Cardiac muscle cell (in vitro differentiated cells and primary cell): ENCODE measurements around the gene CD36. TPM values are rescaled to one million over a fixed set of nuclear protein-coding genes. Genes with fewer than 3 reads are reported as not detected.
A peak's percentile ranks its signal among the peaks of the same experiment; 100 is the strongest.

Experiments used
- DNase-seq, 2 donors: peaks; one replicate each; pipeline versions ENCODE4 v3.0.0 to v3.0.0-alpha.2; 2010 to 2017; ENCODE audit warnings: low read depth in 1 of 2, low spot score in 1 of 2
- H3K27ac ChIP-seq: fragments of 200-600 bp; sonication (generic); 2 replicates; pipeline ENCODE4 v1.5.1; 2016
- H3K27me3 ChIP-seq: fragments of 200-600 bp; sonication (generic); 2 replicates; pipeline ENCODE4 v1.6.0; 2016; ENCODE audit warnings: control low read depth
- H3K36me3 ChIP-seq: fragments of 200-600 bp; sonication (generic); 2 replicates; pipeline ENCODE4 v1.5.1; 2016; ENCODE audit warnings: control low read depth
- H3K4me1 ChIP-seq: fragments of 200-600 bp; sonication (generic); 2 replicates; pipeline ENCODE4 v1.8.1; 2017; ENCODE audit warnings: low read depth, mild to moderate bottlenecking, mixed run types
- H3K4me3 ChIP-seq: fragments of 200-600 bp; sonication (generic); 2 replicates; pipeline ENCODE4 v1.5.1; 2016; ENCODE audit warnings: mild to moderate bottlenecking
- H3K9me3 ChIP-seq: fragments of 200-600 bp; sonication (generic); 2 replicates; pipeline ENCODE4 v1.5.1; 2017; ENCODE audit warnings: low read depth, mild to moderate bottlenecking, control low read depth
- polyA plus RNA-seq: library from polyadenylated mRNA; unstranded; fragments of >200 nt; fragmentation: Nextera tagmentation; extraction: Ambion mirVana; gene quantifications from 2 replicates; pipeline ENCODE4 v1.2.1, GENCODE V29; 2016
- total RNA-seq: library from RNA; depleted of rRNA; stranded (reverse); fragments of >200 nt; gene quantifications from 2 replicates; pipeline ENCODE4 v1.2.3, GENCODE V29; 2016
- TF ChIP-seq, protein P1 (sequence below): IDR thresholded peaks from 2 replicates; pipeline ENCODE4 v1.5.1; 2012; ENCODE audit warnings: low read depth, mild to moderate bottlenecking, low read length

CD36 gene
- total and polyA plus RNA-seq, 2 experiments from 2014 or later = 1.1 to 4.2 TPM

- H3K9me3 ChIP-seq = no peaks in the 10 kb centered on the region
- no peaks in the 10 kb centered on the region for H3K36me3 ChIP-seq
- H3K27ac ChIP-seq = no peak overlapping the region
- H3K27me3 ChIP-seq = no peaks in the 10 kb centered on the region
- no peak for DNase-seq
- peaks cover 7% of the 10 kb centered on the region for H3K4me1 ChIP-seq
- H3K4me3 ChIP-seq = no peak overlapping the region
- TF ChIP-seq, protein P1, sequence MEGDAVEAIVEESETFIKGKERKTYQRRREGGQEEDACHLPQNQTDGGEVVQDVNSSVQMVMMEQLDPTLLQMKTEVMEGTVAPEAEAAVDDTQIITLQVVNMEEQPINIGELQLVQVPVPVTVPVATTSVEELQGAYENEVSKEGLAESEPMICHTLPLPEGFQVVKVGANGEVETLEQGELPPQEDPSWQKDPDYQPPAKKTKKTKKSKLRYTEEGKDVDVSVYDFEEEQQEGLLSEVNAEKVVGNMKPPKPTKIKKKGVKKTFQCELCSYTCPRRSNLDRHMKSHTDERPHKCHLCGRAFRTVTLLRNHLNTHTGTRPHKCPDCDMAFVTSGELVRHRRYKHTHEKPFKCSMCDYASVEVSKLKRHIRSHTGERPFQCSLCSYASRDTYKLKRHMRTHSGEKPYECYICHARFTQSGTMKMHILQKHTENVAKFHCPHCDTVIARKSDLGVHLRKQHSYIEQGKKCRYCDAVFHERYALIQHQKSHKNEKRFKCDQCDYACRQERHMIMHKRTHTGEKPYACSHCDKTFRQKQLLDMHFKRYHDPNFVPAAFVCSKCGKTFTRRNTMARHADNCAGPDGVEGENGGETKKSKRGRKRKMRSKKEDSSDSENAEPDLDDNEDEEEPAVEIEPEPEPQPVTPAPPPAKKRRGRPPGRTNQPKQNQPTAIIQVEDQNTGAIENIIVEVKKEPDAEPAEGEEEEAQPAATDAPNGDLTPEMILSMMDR = no peak
Measured at GRCh38 chr7:80632139-80632538, 6.3 kb upstream of the CD36 start.

- DNase-seq = no peak
- H3K36me3 ChIP-seq = no peaks in the 10 kb centered on the region
- H3K4me3 ChIP-seq = no peak overlapping the region
- H3K4me1 ChIP-seq = peaks cover 14% of the 10 kb centered on the region
- H3K27me3 ChIP-seq = no peaks in the 10 kb centered on the region
- no peaks in the 10 kb centered on the region for H3K9me3 ChIP-seq
- TF ChIP-seq, protein P1 = no peak
- no peak overlapping the region for H3K27ac ChIP-seq
Measured at GRCh38 chr7:80632819-80633218, 5.6 kb upstream of the CD36 start.

DNA sequence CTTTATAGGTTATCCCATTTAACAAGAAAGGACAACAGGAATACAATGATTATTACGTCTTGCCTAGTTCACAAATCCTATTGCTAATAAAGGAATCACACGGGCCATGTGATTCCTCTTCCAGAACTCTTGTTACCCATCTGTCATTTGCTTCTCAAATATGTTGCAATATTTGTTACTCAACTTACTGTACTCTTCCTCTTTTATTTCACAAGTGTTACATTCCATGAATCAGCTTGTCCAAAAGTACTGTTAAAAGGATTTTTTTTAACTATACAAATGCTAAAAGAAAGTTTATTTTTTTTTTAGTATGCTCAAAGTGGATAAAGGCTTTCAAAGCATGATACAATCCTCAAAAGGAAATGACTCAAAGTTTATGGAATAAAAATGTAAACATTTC lies 3.9 kb upstream of the CD36 start:
- H3K27me3 ChIP-seq = no peaks in the 10 kb centered on the region
- DNase-seq = peak in 1 of 2 donors; percentile 89
- no peaks in the 10 kb centered on the region for H3K9me3 ChIP-seq
- no peak overlapping the region for H3K27ac ChIP-seq
- TF ChIP-seq, protein P1 = no peak
- H3K36me3 ChIP-seq = no peaks in the 10 kb centered on the region
- peaks cover 15% of the 10 kb centered on the region for H3K4me1 ChIP-seq
- H3K4me3 ChIP-seq = no peak overlapping the region

DNA sequence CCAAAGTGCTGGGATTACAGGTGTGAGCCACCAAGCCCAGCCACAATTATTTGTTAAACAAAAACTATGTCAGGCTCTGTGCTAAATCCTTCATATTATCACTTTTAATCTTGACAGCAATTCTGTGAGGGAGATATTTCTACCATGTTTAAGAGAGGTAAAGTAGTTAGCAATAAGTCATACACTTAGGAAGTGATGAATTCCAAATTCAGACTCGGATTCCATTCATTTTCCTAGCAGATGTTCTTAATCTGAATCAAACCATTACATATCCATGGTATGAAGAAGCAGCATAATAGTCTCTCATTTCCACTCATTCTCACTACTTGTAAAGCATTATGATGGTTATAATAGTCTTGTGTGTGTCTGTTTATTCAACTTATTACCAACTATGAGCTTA lies 2.9 kb upstream of the CD36 start:
- TF ChIP-seq, protein P1 = no peak
- Histone ChIP-seq H3K27me3 (no peaks in the 10 kb centered on the region), H3K4me3 (no peak overlapping the region), H3K9me3 (no peaks in the 10 kb centered on the region), H3K4me1 (peaks cover 15% of the 10 kb centered on the region), H3K36me3 (no peaks in the 10 kb centered on the region), H3K27ac (no peak overlapping the region)
- DNase-seq = no peak

DNA sequence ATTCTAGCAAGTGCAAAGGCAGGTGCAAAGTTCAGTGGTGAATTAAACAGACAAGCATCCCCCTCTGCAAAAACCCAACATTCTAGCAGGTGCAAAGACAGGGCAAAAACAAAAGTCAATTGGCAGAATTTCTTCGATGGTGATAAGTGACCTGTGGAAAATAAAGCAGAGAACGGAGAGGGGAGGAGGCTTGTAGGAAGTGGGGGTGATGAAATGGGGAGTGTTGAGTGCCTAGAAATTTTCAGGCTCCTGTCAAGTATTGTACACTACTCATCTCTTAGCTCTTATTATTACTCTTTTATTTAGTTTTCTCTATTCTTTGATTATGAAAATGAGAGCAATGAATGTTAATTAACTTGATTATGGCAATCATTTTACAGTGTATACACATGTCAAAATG lies 2.4 kb upstream of the CD36 start:
- no peak for DNase-seq
- H3K9me3 ChIP-seq = no peaks in the 10 kb centered on the region
- H3K4me3 ChIP-seq = no peak overlapping the region
- H3K4me1 ChIP-seq = peaks cover 15% of the 10 kb centered on the region
- no peaks in the 10 kb centered on the region for H3K27me3 ChIP-seq
- no peak overlapping the region for H3K27ac ChIP-seq
- H3K36me3 ChIP-seq = no peaks in the 10 kb centered on the region
- TF ChIP-seq, protein P1 = no peak

DNA sequence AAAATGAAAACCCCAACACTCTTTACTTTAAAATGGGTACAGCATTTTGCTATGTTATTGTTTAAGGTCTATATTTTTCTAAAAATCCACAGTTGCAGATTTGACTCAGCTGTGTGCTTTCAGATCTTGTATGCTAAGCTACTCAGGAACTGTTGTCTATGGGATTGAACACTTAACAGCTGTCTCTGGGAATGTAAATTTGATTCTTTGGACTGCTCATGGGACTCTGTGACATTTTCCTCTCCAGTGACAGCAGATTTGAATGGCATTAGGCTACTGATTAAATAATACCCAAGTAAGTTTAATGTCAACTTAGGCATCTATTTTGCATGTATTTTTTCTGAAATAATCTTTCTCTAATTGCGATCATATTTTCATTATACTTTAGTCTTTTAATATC lies 1.7 kb upstream of the CD36 start:
- Histone ChIP-seq H3K4me1 (peaks cover 15% of the 10 kb centered on the region), H3K9me3 (no peaks in the 10 kb centered on the region), H3K36me3 (no peaks in the 10 kb centered on the region), H3K27ac (no peak overlapping the region), H3K4me3 (no peak overlapping the region), H3K27me3 (no peaks in the 10 kb centered on the region)
- DNase-seq = no peak
- TF ChIP-seq, protein P1 = no peak
